ENCODE data around the gene CCL28.
"Not testable (repeated sequence)": the region's sequence is repeated elsewhere in the genome, so short reads cannot be mapped to it uniquely, and the experiment has no call there.

Gene CCL28

GRCh38 chr5:43412156-43412555 lies at the start of gene CCL28:
CCL28 (minus strand) TSS chr5:43412391; CDS start chr5:43412316, 75 bp downstream.
- DNase-seq, result no peak

GRCh38 chr5:43461066-43461465 lies 48.9 kb upstream of the CCL28 start:
- no peak for DNase-seq

DNA sequence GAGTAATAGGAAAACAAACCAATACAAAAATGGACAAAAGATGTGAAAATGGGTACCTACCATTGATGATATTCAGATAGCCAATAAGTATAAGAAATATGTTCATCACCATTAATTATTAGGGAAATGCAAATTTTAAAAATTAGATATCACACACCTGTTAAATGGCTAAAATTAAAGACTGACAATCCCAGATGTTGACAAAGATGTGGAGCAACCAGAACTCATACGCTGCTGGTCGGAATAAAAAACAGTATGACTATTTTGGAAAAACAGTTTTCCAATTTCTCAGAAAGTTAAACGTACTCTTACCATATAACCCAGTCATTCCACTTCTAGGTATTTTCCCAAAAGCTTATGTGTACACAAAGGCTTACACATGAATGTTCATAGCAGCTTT lies 44.4 kb upstream of the CCL28 start:
- no peak for DNase-seq

DNA sequence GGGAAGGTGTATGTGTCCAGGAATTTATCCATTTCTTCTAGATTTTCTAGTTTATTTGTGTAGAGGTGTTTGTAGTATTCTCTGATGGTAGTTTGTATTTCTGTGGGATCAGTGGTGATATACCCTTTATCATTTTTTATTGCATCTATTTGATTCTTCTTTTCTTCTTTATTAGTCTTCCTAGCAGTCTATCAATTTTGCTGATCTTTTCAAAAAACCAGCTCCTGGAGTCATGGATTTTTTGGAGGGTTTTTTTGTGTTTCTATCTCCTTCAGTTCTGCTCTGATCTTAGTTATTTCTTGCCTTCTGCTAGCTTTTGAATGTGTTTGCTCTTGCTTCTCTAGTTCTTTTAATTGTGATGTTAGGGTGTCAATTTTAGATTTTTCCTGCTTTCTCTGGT lies 29.4 kb upstream of the CCL28 start:
- DNase-seq, result not testable (repeated sequence)

- DNase-seq, result no peak
Observed at GRCh38 chr5:43437062-43437660, 25.0 kb upstream of the CCL28 start.

GRCh38 chr5:43433382-43433781 lies 21.2 kb upstream of the CCL28 start:
- DNase-seq, result no peak

DNA sequence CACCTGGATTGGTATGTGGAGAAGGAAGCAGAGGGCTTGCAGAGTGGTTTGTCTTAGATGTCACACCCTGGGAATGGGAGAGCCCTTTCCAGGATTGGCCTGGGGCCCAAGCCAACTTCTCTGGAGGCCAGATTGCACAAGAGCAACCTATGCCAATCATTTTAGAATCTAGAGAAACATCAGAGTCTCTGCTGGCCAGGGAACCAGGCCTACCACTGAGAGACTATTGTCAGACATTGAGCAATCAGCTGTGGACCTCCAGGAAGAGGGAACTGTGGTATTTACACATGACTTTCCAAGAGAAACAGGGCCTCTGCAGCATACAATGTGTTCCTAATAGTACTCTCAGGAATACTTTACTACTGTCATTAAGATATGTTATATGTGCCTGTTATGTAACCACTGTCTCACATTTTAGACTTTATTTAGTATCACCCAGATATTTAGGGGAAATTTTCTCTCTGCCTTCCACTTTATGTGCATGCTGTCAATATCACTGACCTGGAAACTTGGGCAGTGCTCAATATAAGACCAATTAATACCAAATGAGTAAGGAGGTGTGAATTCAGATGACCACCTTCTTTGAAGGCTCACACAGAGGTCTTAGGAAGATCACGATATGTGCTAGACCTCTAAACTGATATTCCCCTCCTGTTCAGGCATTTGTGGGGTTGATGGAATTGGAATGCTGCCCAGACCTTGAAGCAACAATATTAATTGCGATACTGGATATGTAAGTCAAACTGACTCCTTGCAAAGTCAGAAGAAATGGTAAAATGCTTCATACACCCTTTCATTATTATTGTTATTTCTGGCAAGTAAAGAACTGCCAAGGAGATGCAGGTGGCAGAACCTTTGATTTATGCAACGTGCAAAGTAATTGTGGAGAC lies 20.5 kb upstream of the CCL28 start:
- DNase-seq, result no peak

GRCh38 chr5:43429706-43430105 lies 17.5 kb upstream of the CCL28 start:
- DNase-seq, result no peak

DNA sequence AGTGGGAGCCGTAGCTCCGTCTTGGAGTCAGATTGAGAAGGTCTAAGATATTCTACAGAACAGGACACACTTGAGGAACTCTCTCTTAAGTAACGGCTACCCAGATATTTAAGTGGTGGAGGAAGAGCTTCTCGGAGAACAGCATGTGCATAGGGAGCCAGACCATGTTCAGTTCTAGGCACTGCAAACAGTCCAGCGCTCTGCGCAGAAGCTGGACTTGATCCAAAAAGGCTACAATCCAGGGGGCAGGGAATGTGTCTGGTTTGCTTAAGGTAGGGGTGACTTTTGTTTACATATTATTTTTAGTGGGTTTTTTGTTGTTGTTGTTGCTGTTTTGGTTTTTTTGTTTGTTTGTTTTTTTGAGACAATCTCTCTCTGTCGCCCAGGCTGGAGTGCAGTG lies 16.8 kb upstream of the CCL28 start:
- DNase-seq, result no peak

DNA sequence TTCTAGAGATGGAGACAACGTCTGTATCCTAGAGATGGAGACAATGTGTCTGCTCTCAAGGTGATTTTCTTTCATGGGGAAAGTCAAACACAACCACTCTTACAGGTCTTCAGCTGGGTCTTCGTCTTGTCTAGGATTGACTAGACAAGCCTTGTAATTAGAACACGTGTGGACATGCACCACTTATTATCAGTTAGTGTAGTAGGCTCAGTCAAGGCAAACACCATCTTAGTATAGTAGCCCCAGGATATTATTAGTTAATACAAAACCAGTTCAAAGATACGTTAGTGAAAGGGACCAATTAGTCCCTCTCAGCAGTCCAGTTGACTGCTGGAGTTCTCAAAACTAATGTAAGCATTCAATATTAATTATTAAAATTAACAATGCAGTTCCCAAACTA lies 15.1 kb upstream of the CCL28 start:
- no peak for DNase-seq

GRCh38 chr5:43425983-43426382 lies 13.8 kb upstream of the CCL28 start:
- no peak for DNase-seq

DNA sequence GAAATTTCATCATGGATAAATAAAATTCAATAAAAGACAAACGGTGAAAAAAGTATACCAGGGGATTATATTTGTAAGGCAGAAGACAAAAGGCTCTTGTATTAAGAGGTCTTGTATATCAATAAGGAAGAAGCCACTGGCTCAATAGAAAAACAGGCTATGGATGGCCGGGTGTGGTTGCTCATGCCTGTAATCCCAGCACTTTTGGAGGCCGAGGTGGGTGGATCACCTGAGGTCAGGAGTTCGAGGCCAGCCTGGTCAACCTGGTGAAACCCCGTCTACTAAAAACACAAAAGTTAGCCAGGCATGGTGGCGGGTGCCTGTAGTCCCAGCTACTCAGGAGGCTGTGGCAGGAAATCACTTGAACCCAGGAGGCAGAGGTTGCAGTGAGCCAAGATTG lies 10.9 kb upstream of the CCL28 start:
- not testable (repeated sequence) for DNase-seq

DNA sequence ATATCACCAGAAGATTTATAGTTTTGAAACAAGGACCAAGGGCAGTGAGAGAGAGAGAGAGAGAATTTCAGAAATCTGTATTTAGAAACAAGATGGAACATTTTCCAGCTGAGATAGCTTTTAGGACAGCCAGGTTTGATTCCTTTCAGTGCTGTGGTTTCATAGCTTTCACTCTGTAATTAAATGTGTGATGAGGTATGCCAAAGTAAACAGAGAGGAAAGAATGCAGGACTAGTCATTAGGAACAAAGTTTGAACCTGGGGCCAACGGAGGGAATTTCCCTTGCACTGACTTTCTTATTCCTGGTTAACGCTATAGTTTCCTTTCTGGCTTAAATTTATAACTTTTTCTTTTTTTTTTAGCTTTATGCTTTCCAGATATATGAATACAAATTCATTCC lies 10.0 kb upstream of the CCL28 start:
- DNase-seq, result no peak

DNA sequence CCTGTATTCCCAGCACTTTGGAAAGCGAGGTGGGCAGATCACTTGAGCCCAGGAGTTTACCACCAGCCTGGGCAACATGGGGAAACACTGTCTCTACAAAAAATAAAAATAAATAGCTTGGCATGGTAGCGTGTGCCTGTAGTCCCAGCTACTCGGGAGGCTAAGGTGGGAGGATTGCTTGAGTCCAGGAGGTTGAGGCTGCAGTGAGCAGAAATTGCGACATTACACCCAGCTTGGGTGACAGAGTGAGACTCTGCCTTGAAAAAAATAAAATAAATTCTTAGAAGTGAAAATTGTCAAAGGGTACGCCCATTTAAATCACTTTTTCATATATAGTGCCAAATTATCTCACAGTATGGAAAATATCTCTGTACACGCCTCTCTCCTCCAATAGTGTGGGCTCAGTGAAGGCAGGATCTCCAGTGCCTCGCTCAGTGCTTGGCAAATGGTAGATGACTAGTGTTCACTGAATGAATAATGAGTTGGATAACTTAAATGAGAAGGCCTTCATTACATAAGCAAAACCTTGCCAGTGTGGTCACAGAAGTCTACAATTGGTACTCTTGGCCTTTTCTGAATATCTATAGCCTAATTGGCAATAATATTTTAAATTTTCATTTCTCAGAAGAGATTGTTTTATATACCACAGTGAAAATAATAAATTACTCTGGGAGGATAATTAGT lies 9.4 kb upstream of the CCL28 start:
- no peak for DNase-seq

DNA sequence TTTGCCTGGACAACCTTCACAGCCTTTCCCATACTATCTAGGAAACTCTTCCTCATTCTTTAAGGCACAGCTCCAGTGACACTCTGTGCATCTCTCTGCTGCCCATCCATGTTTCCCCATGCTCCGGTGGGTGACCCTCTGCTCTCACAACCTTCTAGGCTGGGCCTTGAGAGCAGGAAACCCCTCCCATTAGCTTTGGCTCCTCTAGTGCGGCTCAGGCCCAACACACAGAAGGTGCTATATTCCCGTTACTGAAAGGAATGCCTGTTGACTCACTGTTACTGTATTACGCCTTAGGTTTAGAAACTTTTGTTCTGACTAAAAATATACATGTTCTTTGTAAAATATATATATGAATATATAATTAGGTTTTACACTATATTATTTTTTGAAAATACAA lies 8.1 kb upstream of the CCL28 start:
- no peak for DNase-seq

GRCh38 chr5:43418561-43418960 lies 6.4 kb upstream of the CCL28 start:
- no peak for DNase-seq

DNA sequence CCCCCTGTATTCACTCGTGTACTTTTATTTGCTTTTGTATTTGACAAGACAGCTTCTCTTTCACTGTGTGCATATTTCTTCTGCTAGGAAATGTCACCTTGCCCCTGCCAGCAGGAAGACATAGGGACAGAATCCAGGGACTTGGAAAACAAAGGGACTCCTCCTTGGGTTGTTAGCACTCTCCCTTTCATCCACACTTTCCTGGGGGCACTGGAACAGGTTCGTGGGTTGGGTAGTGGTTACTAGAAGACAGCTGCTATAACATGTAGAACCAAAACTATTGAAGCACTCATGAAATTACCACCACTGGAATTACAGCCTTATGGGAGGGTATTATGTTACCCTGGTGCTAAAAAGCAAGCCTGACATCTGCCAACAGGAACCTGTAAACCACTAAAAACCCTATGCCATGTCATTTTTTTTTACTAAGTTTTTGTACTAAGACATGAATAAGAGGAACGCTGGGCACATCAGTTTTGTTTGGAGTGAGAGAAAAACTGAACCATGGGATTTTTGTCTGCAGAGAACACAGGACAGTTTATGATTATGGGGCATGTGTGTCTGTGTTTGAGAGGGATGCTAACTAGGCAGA lies 4.7 kb upstream of the CCL28 start:
- DNase-seq, result no peak

DNA sequence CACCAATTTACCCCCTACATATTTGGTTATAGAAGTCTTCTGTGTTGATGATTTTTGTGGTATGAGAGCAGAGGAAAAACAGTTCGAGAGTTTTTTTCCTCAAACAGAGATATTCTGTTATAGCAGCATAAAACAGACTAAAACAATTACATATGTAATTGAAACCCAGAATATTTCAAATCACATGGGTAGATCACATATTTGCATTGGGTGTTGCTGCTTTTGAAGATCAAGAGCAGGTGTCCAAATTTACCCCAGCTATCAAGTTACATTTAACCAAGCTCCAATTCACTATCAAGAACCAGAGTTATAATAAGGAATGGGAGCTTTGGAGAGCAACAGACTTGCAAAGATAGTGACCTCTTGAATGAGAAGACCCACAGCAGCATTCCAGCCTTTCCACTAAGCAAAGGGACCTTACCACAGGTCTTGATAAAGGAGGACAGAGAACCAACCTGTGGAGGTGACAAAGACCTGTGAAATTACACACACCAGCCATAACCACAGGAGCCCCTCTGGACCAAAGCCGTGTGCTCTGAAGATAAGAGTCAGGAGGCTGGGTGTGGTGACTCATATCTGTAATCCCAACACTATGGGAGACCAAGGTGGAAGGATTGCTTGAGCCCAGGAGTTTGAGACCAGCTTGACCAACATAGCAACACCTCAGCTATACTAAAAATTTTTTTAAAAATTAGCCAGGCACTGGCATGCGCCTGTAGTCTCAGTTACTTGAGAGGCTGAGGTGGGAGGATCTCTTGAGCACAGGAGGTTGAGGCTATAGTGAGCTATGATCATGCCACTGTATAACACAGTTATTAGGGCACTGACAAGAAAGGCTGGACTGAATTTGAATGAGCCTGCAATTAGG lies 4.0 kb upstream of the CCL28 start:
- no peak for DNase-seq

GRCh38 chr5:43413966-43414365 lies 1.8 kb upstream of the CCL28 start:
- DNase-seq, result no peak

GRCh38 chr5:43412644-43413043 lies 453 bp upstream of the CCL28 start:
- no peak for DNase-seq

DNA sequence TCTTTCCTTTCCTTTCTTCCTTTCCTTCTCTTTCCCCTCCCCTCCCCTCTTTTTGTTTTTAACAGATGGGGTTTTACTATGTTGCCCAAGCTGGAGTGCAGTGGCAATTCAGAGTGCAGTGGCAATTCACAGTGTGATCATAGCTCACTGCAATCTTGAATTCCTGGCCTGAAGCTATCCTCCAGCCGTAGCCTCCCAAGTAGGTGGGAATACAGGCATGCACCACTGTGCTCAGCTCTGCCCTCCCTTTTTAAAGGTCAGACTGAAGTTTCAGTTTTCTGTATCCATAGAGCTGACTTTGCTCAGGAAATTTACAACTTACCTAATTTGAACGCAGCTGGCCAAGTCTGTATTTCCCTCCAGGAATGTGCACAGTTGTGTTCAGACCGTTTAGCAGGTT lies 696 bp downstream of the CCL28 start:
- DNase-seq, result no peak

- DNase-seq, result no peak
Observed at GRCh38 chr5:43410414-43410813, 1.8 kb downstream of the CCL28 start.

Measured in CD4-positive, alpha-beta T cell treated with Interleukin-4 for 1 hour (primary cell).